WTC11 (cell line): Measurements from ENCODE around the gene MMP24. TPM values are rescaled to one million over a fixed set of nuclear protein-coding genes. Genes with fewer than 3 reads are reported as not detected.

ENCODE experiments used
- ATAC-seq: fragments of 200-7000 bp; cut with Tn5 transposase; 2 replicates; pipeline ENCODE4 v1.10.0; 2021; ENCODE audit warnings: mild to moderate bottlenecking, moderate library complexity
- CTCF ChIA-PET: fragments of 300-600 bp; sonication (Branson Sonifier 250); formaldehyde crosslinking; loops from one replicate; lab custom pipeline; 2021; ENCODE audit warnings: antibody characterized with exemption; lab: Charles Lee
- POLR2A ChIA-PET: fragments of 350-600 bp; sonication (Branson Sonifier 250); formaldehyde crosslinking; loops from one replicate; lab custom pipeline; 2021; ENCODE audit warnings: antibody characterized with exemption; lab: Charles Lee
- DNase-seq: peaks from one replicate; pipeline ENCODE4 v3.0.0; 2021; ENCODE audit warnings: low spot score
- H3K27ac Mint-ChIP-seq: 2 replicates; pipeline ENCODE4 v1.8.0; 2021; ENCODE audit warnings: mixed read lengths
- H3K27me3 Mint-ChIP-seq: 2 replicates; pipeline ENCODE4 v1.8.0; 2021; ENCODE audit warnings: low read depth, mild to moderate bottlenecking, moderate library complexity, mixed read lengths
- H3K36me3 Mint-ChIP-seq: 2 replicates; pipeline ENCODE4 v1.8.0; 2021; ENCODE audit warnings: mixed read lengths
- H3K4me1 Mint-ChIP-seq: 2 replicates; pipeline ENCODE4 v1.8.0; 2022; ENCODE audit warnings: mixed read lengths
- H3K4me3 Mint-ChIP-seq: 2 replicates; pipeline ENCODE4 v1.8.0; 2021; ENCODE audit warnings: mild to moderate bottlenecking, moderate library complexity, mixed read lengths
- H3K9me3 Mint-ChIP-seq: 2 replicates; pipeline ENCODE4 v1.8.0; 2021; ENCODE audit warnings: mixed read lengths
- CBFB ChIP-seq: sonication (generic); formaldehyde crosslinking; IDR thresholded peaks from 2 replicates; pipeline ENCODE4 v1.8.1; 2022; ENCODE audit warnings: mild to moderate bottlenecking, low read depth, missing genetic modification reagents
- CREM ChIP-seq: sonication (generic); formaldehyde crosslinking; IDR thresholded peaks from 2 replicates; pipeline ENCODE4 v1.8.1; 2022; ENCODE audit warnings: mild to moderate bottlenecking, missing genetic modification reagents, moderate library complexity
- FOXK1 ChIP-seq: sonication (generic); formaldehyde crosslinking; IDR thresholded peaks from 2 replicates; pipeline ENCODE4 v1.8.0; 2022; ENCODE audit warnings: mild to moderate bottlenecking, moderate library complexity, missing genetic modification reagents
- JAZF1 ChIP-seq: fragments of 250-450 bp; sonication (Bioruptor Pico); IDR thresholded peaks from 2 replicates; pipeline ENCODE4 v1.9.0; 2021; ENCODE audit warnings: moderate library complexity, mild to moderate bottlenecking, inconsistent platforms
- NR1H2 ChIP-seq: sonication (generic); formaldehyde crosslinking; IDR thresholded peaks from 2 replicates; pipeline ENCODE4 v1.9.0; 2021; ENCODE audit warnings: mild to moderate bottlenecking, moderate library complexity, missing genetic modification reagents
- NR3C1 ChIP-seq: sonication (generic); formaldehyde crosslinking; conservative IDR thresholded peaks from 2 replicates; pipeline ENCODE4 v1.8.1; 2023; ENCODE audit warnings: low read depth, mild to moderate bottlenecking, missing genetic modification reagents
- SOX15 ChIP-seq: fragments of 250-450 bp; sonication (Bioruptor Pico); IDR thresholded peaks from 2 replicates; pipeline ENCODE4 v1.9.0; 2021; ENCODE audit warnings: mild to moderate bottlenecking
- TP53 ChIP-seq: sonication (generic); formaldehyde crosslinking; IDR thresholded peaks from 2 replicates; pipeline ENCODE4 v1.8.1; 2023; ENCODE audit warnings: mild to moderate bottlenecking, missing genetic modification reagents
- ZNF232 ChIP-seq: sonication (generic); formaldehyde crosslinking; IDR thresholded peaks from 2 replicates; pipeline ENCODE4 v1.8.0; 2022; ENCODE audit warnings: mild to moderate bottlenecking, missing genetic modification reagents
- ZNF263 ChIP-seq: sonication (generic); formaldehyde crosslinking; IDR thresholded peaks from 2 replicates; pipeline ENCODE4 v1.8.1; 2022; ENCODE audit warnings: low read depth, mild to moderate bottlenecking, moderate library complexity, missing genetic modification reagents
- ZNF416 ChIP-seq: fragments of 250-450 bp; sonication (Bioruptor Pico); IDR thresholded peaks from 2 replicates; pipeline ENCODE4 v1.9.0; 2021; ENCODE audit warnings: mild to moderate bottlenecking, inconsistent platforms
- total RNA-seq: library from RNA; stranded (reverse); gene quantifications from 3 replicates; pipeline ENCODE4 v1.2.3, GENCODE V29; 2021
- TF ChIP-seq, protein P1 (sequence below): sonication (generic); formaldehyde crosslinking; IDR thresholded peaks from 2 replicates; pipeline ENCODE4 v1.8.0; 2022; ENCODE audit warnings: missing genetic modification reagents
- TF ChIP-seq, protein P2 (sequence below): fragments of 250-450 bp; sonication (Bioruptor Pico); conservative IDR thresholded peaks from 2 replicates; pipeline ENCODE4 v1.9.0; 2021; ENCODE audit warnings: mild to moderate bottlenecking
- TF ChIP-seq, protein P3 (sequence below): sonication (generic); formaldehyde crosslinking; IDR thresholded peaks from 2 replicates; pipeline ENCODE4 v1.8.1; 2023; ENCODE audit warnings: mild to moderate bottlenecking, missing genetic modification reagents, moderate library complexity
- TF ChIP-seq, protein P4 (sequence below): sonication (generic); formaldehyde crosslinking; IDR thresholded peaks from 2 replicates; pipeline ENCODE4 v1.8.1; 2022; ENCODE audit warnings: mild to moderate bottlenecking, moderate library complexity, missing genetic modification reagents
- TF ChIP-seq, protein P5 (sequence below): sonication (generic); formaldehyde crosslinking; conservative IDR thresholded peaks from 2 replicates; pipeline ENCODE4 v1.8.1; 2022; ENCODE audit warnings: mild to moderate bottlenecking, missing genetic modification reagents
- TF ChIP-seq, protein P6 (sequence below): sonication (generic); formaldehyde crosslinking; IDR thresholded peaks from 2 replicates; pipeline ENCODE4 v1.8.0; 2022; ENCODE audit warnings: mild to moderate bottlenecking, missing genetic modification reagents

MMP24 gene
- total RNA-seq, 1 experiment from 2014 or later = 16.8 TPM

DNA sequence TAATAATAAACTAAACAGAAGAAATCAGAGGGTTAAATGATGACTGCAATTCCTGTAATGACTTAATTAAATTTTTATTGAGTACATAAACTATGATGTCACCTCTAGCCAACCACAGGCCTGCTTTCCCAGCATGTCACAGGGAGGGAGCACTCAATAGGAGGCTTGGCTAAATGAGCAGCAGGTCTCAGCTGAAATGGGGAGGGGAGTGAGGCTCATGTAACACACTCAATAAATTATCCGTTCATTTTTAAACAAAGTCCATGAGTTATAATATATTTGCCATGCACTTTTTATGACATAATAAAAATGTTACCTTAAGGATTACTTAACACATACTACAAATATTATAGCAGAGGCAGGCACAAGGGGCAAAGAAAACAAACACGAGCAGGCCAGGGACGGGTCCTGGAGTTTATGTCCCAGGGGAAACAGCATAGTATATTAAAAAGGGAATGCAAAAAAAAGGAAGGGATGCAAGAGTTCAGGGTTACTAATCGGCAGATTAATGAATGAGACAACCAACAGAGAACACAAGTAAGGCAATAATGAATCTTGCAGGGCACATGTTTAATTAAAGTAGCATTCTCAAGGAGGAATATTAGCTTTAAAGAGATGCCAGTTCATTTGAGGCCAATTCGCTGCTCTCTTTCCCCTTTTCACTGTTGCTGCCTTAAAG, 92.8 kb downstream of the MMP24 start:
- ChIA-PET POLR2A (no interaction called here), CTCF (interaction anchor here (0.8 to 3.5 kb wide), 7 partner anchors 10 to 283 kb away, joined by 3 to 38 read pairs (median 5); no protein-coding TSS in a partner anchor)
- Mint-ChIP-seq H3K27me3 (no peaks in the 10 kb centered on the region), H3K9me3 (no peaks in the 10 kb centered on the region), H3K4me1 (peaks cover 18% of the 10 kb centered on the region), H3K27ac (no peak overlapping the region), H3K36me3 (no peaks in the 10 kb centered on the region), H3K4me3 (no peak overlapping the region)
- TF ChIP-seq, protein P1, sequence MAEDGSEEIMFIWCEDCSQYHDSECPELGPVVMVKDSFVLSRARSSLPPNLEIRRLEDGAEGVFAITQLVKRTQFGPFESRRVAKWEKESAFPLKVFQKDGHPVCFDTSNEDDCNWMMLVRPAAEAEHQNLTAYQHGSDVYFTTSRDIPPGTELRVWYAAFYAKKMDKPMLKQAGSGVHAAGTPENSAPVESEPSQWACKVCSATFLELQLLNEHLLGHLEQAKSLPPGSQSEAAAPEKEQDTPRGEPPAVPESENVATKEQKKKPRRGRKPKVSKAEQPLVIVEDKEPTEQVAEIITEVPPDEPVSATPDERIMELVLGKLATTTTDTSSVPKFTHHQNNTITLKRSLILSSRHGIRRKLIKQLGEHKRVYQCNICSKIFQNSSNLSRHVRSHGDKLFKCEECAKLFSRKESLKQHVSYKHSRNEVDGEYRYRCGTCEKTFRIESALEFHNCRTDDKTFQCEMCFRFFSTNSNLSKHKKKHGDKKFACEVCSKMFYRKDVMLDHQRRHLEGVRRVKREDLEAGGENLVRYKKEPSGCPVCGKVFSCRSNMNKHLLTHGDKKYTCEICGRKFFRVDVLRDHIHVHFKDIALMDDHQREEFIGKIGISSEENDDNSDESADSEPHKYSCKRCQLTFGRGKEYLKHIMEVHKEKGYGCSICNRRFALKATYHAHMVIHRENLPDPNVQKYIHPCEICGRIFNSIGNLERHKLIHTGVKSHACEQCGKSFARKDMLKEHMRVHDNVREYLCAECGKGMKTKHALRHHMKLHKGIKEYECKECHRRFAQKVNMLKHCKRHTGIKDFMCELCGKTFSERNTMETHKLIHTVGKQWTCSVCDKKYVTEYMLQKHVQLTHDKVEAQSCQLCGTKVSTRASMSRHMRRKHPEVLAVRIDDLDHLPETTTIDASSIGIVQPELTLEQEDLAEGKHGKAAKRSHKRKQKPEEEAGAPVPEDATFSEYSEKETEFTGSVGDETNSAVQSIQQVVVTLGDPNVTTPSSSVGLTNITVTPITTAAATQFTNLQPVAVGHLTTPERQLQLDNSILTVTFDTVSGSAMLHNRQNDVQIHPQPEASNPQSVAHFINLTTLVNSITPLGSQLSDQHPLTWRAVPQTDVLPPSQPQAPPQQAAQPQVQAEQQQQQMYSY = no peak
- TF ChIP-seq NR1H2 (CRISPR knock-in tag) (no peak), SOX15 (CRISPR knock-in tag) (no peak), ZNF263 (no peak), NR3C1 (CRISPR knock-in tag) (no peak), JAZF1 (CRISPR knock-in tag) (no peak), FOXK1 (CRISPR knock-in tag) (no peak), ZNF232 (CRISPR knock-in tag) (no peak), CREM (CRISPR knock-in tag) (no peak), CBFB (CRISPR knock-in tag) (no peak), TP53 (CRISPR knock-in tag) (no peak), ZNF416 (CRISPR knock-in tag) (no peak)
- TF ChIP-seq, protein P2, sequence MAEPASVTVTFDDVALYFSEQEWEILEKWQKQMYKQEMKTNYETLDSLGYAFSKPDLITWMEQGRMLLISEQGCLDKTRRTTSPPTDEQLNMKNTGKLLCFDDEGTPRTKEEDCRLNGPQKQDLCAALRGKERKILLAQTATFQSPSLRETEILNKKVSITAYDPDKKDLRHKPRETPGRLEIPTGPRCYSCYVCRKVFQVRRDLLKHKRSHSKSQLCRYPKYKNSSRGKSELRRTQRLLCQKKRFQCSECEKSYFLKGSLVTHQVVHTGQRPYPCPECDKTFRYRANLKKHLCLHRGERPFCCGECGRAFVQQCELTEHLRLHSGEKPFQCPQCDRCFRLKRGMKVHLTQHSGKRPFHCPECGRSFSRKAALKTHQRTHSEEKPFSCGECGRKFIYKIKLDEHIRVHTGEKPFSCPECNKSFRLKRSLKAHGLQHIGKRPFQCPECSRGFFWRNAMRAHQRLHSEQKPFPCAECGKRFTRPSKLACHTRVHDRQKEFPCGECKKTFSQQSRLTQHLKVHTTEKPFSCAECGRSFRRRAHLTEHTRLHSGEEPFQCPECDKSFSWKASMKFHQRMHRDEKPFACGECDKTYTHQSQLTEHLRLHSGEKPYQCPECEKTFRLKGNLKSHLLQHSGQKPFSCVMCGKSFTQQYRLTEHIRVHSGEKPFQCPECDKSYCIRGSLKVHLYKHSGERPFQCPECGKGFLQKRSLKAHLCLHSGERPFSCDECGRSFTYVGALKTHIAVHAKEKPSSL (CRISPR knock-in tag) = no peak
- TF ChIP-seq, protein P3, sequence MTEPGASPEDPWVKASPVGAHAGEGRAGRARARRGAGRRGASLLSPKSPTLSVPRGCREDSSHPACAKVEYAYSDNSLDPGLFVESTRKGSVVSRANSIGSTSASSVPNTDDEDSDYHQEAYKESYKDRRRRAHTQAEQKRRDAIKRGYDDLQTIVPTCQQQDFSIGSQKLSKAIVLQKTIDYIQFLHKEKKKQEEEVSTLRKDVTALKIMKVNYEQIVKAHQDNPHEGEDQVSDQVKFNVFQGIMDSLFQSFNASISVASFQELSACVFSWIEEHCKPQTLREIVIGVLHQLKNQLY (CRISPR knock-in tag) = no peak
- TF ChIP-seq, protein P4, sequence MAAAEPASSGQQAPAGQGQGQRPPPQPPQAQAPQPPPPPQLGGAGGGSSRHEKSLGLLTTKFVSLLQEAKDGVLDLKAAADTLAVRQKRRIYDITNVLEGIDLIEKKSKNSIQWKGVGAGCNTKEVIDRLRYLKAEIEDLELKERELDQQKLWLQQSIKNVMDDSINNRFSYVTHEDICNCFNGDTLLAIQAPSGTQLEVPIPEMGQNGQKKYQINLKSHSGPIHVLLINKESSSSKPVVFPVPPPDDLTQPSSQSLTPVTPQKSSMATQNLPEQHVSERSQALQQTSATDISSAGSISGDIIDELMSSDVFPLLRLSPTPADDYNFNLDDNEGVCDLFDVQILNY (CRISPR knock-in tag) = no peak
- TF ChIP-seq, protein P5, sequence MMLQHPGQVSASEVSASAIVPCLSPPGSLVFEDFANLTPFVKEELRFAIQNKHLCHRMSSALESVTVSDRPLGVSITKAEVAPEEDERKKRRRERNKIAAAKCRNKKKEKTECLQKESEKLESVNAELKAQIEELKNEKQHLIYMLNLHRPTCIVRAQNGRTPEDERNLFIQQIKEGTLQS (CRISPR knock-in tag) = no peak
- TF ChIP-seq, protein P6, sequence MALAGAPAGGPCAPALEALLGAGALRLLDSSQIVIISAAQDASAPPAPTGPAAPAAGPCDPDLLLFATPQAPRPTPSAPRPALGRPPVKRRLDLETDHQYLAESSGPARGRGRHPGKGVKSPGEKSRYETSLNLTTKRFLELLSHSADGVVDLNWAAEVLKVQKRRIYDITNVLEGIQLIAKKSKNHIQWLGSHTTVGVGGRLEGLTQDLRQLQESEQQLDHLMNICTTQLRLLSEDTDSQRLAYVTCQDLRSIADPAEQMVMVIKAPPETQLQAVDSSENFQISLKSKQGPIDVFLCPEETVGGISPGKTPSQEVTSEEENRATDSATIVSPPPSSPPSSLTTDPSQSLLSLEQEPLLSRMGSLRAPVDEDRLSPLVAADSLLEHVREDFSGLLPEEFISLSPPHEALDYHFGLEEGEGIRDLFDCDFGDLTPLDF (CRISPR knock-in tag) = no peak
- DNase-seq (no peak), ATAC-seq (no peak)
